HG02981 (cell line): Measurements from ENCODE around the gene TMEM220.

Experiments used
- ATAC-seq: cut with Tn5 transposase; IDR thresholded peaks from one replicate; pipeline ENCODE4 v1.9.1; 2021; ENCODE audit warnings: mild to moderate bottlenecking, moderate library complexity; ENCODE audit not compliant: unreplicated experiment

The TMEM220 gene

GRCh38 chr17:10673312-10673711 lies 56.5 kb downstream of the TMEM220 start:
- ATAC-seq, result no peak

- ATAC-seq, result no peak
These were observed 61.0 kb downstream of the TMEM220 start for GRCh38 chr17:10668775-10669174.

- ATAC-seq, result no peak
These were observed 62.9 kb downstream of the TMEM220 start for GRCh38 chr17:10666906-10667305.

- ATAC-seq, result no peak
These were observed 65.3 kb downstream of the TMEM220 start for GRCh38 chr17:10664571-10664970.
